Loucy (cell line): ENCODE measurements around the gene KNDC1.

ENCODE experiments used
- H2AFZ ChIP-seq: fragments of 200-600 bp; sonication (generic); 2 replicates; pipeline ENCODE4 v1.6.0; 2016; ENCODE audit warnings: antibody characterized with exemption, mild to moderate bottlenecking, low read length, moderate library complexity
- H3F3A ChIP-seq: fragments of 200-600 bp; 2 replicates; pipeline ENCODE4 v1.6.0; 2016; ENCODE audit warnings: antibody characterized with exemption, low read depth, mild to moderate bottlenecking
- H3K27me3 ChIP-seq: fragments of 200-600 bp; sonication (generic); 2 replicates; pipeline ENCODE4 v1.6.1; 2014; ENCODE audit warnings: low read length, mild to moderate bottlenecking; ENCODE audit not compliant: insufficient read depth, poor library complexity, severe bottlenecking
- H3K36me3 ChIP-seq: fragments of 200-600 bp; sonication (generic); 2 replicates; pipeline ENCODE4 v1.6.1; 2016; ENCODE audit warnings: low read length; ENCODE audit not compliant: insufficient read depth
- H3K4me1 ChIP-seq: fragments of 200-600 bp; sonication (generic); 2 replicates; pipeline ENCODE4 v1.5.1; 2014; ENCODE audit warnings: low read length, mild to moderate bottlenecking; ENCODE audit not compliant: insufficient read depth, poor library complexity, severe bottlenecking
- H3K4me2 ChIP-seq: fragments of 200-600 bp; sonication (generic); 2 replicates; pipeline ENCODE4 v1.6.0; 2014; ENCODE audit warnings: antibody characterized with exemption, low read length, low read depth, mild to moderate bottlenecking; ENCODE audit not compliant: poor library complexity, severe bottlenecking
- H3K4me3 ChIP-seq: fragments of 200-600 bp; sonication (generic); 2 replicates; pipeline ENCODE4 v1.5.1; 2014; ENCODE audit warnings: low read length, mild to moderate bottlenecking, mixed read lengths; ENCODE audit not compliant: poor library complexity, severe bottlenecking
- H3K79me2 ChIP-seq: fragments of 200-600 bp; sonication (generic); 2 replicates; pipeline ENCODE4 v1.6.1; 2014; ENCODE audit warnings: low read length; ENCODE audit not compliant: insufficient read depth
- H3K9ac ChIP-seq: fragments of 200-600 bp; sonication (generic); 2 replicates; pipeline ENCODE4 v1.6.0; 2014; ENCODE audit warnings: mild to moderate bottlenecking, low read depth, low read length, moderate library complexity; ENCODE audit not compliant: poor library complexity, severe bottlenecking
- H3K9me2 ChIP-seq: fragments of 200-600 bp; sonication (generic); replicated peaks from 2 replicates; pipeline ENCODE4 v1.6.1; 2016; ENCODE audit warnings: low read depth, low read length, mixed read lengths
- H3K9me3 ChIP-seq: fragments of 200-600 bp; sonication (generic); 2 replicates; pipeline ENCODE4 v1.6.1; 2014; ENCODE audit warnings: mild to moderate bottlenecking, antibody characterized with exemption, low read length, low read depth; ENCODE audit not compliant: insufficient read depth
- H4K20me1 ChIP-seq: fragments of 200-600 bp; sonication (generic); 2 replicates; pipeline ENCODE4 v1.6.0; 2014; ENCODE audit warnings: antibody characterized with exemption, low read length, mild to moderate bottlenecking; ENCODE audit not compliant: insufficient read depth, poor library complexity, severe bottlenecking
- EZH2phosphoT487 ChIP-seq: fragments of 200-600 bp; IDR thresholded peaks from 2 replicates; pipeline ENCODE4 v1.6.1; 2018; ENCODE audit warnings: antibody characterized with exemption, mild to moderate bottlenecking, moderate library complexity, borderline replicate concordance
- TF ChIP-seq, protein P1 (sequence below): fragments of 200-600 bp; sonication (generic); conservative IDR thresholded peaks from 2 replicates; pipeline ENCODE4 v1.5.1; 2014; ENCODE audit warnings: mild to moderate bottlenecking, antibody characterized with exemption, low read length

The KNDC1 gene

DNA sequence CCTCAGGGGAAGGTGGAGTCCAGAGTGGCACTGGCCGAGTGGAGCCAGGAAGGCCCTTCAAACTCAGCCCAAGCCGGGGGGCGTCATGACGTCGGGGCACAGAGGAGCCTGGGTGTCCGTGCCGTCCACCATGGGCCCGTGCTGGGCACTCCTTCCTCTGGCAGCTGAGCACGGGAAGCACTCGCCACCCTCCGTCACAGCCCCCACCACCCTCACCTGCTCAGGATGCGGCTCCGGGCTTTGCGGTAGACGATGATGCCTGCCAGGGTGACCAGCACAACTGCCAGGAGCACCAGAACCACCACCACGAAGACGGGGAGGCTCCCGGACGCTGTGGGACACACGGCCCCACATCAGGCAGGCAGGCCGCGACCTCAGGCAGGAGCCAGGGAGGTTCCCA is 108.5 kb downstream of the KNDC1 start:
- Histone ChIP-seq H3K79me2 (no peaks in the 10 kb centered on the region), H3K4me3 (no peak overlapping the region), H3K4me2 (no peak overlapping the region), H3K4me1 (peaks cover 11% of the 10 kb centered on the region), H3K9me3 (no peaks in the 10 kb centered on the region), H4K20me1 (no peaks in the 10 kb centered on the region), H3K27me3 (no peaks in the 10 kb centered on the region), H3K9me2 (no peaks in the 10 kb centered on the region), H2AFZ (no peak overlapping the region), H3F3A (no peaks in the 10 kb centered on the region), H3K9ac (no peak overlapping the region), H3K36me3 (no peaks in the 10 kb centered on the region)
- TF ChIP-seq, protein P1, sequence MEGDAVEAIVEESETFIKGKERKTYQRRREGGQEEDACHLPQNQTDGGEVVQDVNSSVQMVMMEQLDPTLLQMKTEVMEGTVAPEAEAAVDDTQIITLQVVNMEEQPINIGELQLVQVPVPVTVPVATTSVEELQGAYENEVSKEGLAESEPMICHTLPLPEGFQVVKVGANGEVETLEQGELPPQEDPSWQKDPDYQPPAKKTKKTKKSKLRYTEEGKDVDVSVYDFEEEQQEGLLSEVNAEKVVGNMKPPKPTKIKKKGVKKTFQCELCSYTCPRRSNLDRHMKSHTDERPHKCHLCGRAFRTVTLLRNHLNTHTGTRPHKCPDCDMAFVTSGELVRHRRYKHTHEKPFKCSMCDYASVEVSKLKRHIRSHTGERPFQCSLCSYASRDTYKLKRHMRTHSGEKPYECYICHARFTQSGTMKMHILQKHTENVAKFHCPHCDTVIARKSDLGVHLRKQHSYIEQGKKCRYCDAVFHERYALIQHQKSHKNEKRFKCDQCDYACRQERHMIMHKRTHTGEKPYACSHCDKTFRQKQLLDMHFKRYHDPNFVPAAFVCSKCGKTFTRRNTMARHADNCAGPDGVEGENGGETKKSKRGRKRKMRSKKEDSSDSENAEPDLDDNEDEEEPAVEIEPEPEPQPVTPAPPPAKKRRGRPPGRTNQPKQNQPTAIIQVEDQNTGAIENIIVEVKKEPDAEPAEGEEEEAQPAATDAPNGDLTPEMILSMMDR: no peak
- TF ChIP-seq EZH2phosphoT487: no peak

DNA sequence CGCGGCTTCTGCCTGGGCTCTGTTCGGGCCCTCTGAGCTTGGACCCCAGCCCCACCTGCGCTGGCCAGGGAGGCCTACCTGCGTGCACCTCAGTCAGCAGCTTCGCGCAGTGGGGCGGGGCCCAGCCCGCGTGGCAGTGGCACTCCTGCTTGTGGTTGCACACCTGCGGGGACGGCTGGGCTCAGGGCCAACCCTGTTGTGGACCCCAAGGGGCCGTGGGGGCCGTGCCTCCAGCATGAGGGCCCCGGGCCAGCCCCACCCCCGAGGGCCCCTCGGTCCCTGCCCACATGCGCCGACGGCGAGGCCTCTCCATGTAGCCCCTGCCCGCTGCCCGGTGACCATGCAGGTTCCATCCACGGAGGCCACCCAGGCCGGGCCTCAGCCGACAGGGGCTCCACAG is 109.3 kb downstream of the KNDC1 start:
- Histone ChIP-seq H3K9ac (no peak overlapping the region), H3K9me3 (no peaks in the 10 kb centered on the region), H3K4me2 (no peak overlapping the region), H3K79me2 (no peaks in the 10 kb centered on the region), H2AFZ (no peak overlapping the region), H3K36me3 (no peaks in the 10 kb centered on the region), H4K20me1 (no peaks in the 10 kb centered on the region), H3K9me2 (no peaks in the 10 kb centered on the region), H3K4me3 (no peak overlapping the region), H3F3A (no peaks in the 10 kb centered on the region), H3K27me3 (no peaks in the 10 kb centered on the region), H3K4me1 (peaks cover 3% of the 10 kb centered on the region)
- no peak for TF ChIP-seq EZH2phosphoT487
- TF ChIP-seq, protein P1: no peak

DNA sequence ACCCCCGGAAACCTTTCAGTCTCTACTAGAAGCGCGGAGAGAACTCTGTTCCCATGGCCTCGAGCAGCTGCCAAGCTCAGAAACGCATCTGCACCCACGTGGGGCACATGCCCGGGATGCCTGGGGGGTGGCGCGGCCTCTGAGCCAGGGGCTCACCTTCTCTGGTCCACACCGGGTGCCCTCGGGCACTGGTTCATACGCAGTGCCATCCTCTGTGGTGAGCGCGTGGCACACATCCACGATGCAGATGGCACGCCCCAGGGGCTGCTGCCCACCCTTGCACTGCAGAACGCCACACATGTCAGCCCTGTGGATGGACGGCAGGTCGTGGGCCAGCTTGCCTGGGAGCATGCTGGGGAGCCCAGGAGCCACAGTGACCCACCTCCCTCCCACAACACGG is 110.2 kb downstream of the KNDC1 start:
- Histone ChIP-seq H3K4me1 (peaks cover 8% of the 10 kb centered on the region), H3K9me3 (no peaks in the 10 kb centered on the region), H2AFZ (no peak overlapping the region), H3K9me2 (no peaks in the 10 kb centered on the region), H3K79me2 (no peaks in the 10 kb centered on the region), H3K4me3 (no peak overlapping the region), H4K20me1 (no peaks in the 10 kb centered on the region), H3K36me3 (no peaks in the 10 kb centered on the region), H3K4me2 (no peak overlapping the region), H3F3A (no peaks in the 10 kb centered on the region), H3K27me3 (no peaks in the 10 kb centered on the region), H3K9ac (no peak overlapping the region)
- TF ChIP-seq, protein P1: no peak
- TF ChIP-seq EZH2phosphoT487: no peak
